SK-N-DZ (cell line): ENCODE measurements around the gene DNMBP.
A peak's percentile ranks its signal among the peaks of the same experiment; 100 is the strongest.
"Not testable (repeated sequence)": the region's sequence is repeated elsewhere in the genome, so short reads cannot be mapped to it uniquely, and the experiment has no call there.

Experiments used
- DNase-seq: peaks from one replicate; pipeline ENCODE4 v3.0.0-alpha.2; 2015; ENCODE audit warnings: low spot score

DNMBP gene

DNA sequence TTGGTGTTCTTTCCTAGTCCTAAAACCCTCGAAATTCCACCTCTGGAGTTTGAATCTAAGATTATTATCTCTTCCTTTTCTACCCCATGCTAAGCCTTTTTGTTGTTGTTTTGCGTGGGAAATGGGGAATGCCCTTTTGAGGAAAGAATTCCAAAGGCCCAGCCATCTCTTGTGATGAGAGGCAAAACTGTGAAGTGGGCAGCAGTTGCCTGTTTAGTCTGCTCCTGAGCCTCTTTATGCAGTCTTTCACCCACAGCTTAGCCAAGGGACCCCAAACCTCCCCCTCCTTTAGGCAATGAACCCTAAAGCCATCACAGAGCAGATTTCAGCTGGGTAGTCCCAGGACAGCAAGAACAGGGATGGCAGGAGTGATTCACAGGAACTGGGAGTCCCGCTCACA, 95.5 kb downstream of the DNMBP start:
- DNase-seq, result no peak

DNA sequence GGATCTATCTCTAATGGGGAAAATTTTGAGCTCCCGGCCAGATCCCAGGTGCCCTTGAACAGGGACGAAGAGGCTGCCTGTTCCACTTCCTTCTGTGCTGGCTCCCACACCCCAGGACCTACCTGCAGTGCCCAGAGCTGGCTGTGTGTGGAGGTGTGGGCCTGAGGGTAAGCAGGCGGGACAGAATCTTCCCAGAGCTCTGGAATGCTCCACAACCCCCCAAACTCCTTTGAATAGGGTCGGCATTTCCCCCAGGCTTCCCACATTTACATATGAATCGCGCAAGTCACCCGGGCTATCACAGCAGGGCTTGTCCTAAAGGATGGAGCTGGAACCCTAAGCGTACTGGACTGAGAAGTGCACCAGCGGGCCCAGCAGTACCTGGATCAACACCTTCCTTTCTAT, 95.9 kb downstream of the DNMBP start:
- DNase-seq, result no peak

DNA sequence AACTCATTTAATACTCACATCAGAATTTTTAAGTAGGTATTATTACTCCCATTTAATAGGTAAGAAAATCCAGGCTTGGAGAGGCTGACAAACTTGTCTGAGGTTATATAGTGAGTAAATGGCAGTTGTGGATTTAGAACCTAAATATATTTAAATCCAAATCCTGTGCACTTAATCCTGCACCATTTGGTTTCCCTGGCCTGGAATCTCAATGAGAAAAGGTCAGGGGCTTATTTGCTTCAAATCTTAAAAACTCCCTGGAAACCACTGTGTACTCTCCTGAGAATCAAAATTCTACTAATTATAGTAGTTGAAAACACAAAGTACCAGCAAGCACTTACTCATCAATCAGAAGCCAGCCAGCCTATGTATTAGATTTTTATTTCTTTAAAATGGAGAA, 97.7 kb downstream of the DNMBP start:
- DNase-seq, result no peak

DNA sequence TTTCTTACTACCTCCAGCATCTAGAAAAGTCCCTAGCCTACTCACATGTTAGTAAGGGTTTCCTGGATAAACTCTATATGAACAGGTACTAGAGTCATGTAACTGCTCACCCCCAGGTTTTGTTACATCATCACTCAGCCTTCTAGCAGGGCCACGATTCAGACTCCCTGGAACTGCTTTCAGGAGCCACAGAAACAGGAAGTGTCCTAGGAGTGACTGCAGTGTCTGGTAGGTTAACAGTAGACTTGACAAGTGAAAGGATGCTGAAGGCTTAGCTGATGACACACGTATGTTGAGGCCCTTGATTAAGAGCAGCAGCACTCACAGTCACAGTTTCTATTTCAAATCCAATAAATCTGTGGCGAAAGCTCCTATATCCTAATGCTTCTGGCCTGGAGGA, 101.2 kb downstream of the DNMBP start:
- DNase-seq, result no peak

DNA sequence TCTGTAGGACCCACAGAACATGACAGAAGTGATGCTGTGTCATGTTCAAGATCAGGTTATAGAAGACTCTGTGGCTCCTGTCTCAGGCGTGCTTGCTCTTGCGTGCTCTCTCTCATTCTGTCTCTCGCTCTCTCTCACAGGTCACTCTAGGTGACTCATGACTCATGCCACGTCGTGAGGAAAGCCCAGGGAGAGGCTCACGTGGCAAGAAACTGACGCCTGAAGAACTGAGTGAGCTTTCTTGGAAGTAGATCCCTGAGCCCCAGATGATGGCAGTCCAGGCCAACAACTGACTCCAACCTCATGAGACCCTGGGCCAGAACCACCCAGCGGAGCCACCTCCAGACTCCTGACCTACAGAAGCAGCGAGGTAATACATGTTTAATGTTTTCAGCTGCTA, 103.3 kb downstream of the DNMBP start:
- DNase-seq, result no peak

DNA sequence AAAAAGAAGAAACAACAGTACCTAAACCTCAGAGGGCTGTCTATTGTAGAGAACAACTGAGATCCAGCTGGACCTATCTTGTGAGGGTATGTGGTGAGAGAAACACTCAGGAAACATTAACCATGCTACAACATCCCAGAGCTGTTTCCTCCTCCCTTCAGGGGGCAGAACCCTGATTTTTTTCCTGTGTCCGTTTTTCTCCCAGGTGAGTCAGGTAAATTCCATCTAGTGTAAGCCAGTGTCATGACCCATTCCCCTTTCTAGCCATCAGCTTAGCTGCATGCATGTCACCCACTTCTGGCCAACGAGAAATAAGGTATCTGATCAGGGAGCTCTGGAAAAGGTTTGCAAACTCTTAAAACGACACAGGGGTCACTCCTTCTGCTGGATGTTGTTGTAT, 103.8 kb downstream of the DNMBP start:
- DNase-seq, result no peak

DNA sequence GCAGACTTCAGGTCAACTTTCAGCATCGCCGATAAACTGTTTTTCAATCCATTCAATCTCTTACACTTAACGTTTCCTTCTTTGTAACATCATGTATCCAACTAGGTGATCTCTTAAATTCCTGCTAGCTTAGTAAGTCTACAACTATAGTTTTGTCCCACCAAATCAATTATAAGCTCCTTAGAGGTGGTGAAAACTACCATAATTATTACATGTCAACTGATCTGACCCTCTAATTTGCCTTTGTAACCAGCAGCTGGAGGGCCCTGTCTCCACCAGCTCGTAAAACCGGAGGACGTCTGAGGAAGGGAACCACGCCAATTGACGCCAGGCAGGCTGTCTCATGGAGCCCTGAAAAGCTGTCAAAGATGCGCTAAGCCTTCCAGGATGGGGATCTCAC, 113.9 kb downstream of the DNMBP start:
- no peak for DNase-seq

DNA sequence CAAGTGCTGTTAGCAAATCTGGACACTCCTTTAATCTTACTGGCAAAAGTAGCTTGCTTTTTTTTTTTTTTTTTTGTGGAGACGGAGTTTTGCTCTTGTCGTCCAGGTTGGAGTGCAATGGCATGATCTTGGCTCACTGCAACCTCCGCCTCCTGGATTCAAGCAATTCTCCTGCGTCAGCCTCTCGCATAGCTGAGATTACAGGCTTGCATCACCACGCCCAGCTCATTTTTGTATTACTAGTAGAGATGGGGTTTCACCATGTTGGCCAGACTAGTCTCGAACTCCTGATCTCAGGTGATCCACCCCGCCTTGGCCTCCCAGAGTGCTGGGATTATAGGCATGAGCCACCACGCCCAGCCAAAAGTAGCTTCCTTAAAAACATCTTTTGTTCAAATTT, 114.7 kb downstream of the DNMBP start:
- not testable (repeated sequence) for DNase-seq

DNA sequence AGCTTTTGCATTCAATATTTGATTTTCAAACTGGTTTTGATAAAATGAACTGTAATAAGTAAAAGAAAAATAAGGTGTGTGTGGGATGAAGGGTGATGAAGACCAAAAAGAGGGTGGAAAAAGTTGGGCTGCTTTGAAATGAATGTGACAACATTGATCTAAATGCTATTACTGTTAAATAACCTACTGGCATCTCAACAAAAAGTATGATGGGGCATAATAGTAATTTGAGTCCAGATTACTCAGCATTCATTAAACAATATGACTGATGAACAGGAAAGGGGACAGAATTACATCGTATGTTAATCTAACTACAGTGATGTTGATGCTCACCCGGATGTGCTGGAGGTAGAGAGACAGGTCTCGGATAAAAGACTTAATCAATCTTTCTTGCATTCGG, 115.1 kb downstream of the DNMBP start:
- DNase-seq, result no peak

DNA sequence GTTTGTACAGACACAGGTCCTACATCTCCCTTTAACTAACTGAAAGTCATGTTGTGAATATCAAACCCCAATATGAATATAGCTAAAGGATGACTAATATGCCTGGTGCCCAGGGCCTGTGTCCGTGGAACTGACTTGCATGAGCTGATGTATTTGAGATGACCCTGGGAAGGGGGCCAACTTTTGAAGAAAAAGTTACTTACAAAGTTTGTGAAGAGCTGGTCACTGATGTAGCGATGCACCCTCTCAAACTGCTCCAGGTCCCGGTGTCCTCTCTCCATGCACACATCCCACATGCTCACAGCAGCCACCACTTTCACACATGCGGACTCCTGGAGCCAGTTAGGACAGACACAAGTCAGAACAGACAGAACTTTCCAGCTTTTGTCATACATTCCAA, 121.1 kb downstream of the DNMBP start:
- no peak for DNase-seq

DNA sequence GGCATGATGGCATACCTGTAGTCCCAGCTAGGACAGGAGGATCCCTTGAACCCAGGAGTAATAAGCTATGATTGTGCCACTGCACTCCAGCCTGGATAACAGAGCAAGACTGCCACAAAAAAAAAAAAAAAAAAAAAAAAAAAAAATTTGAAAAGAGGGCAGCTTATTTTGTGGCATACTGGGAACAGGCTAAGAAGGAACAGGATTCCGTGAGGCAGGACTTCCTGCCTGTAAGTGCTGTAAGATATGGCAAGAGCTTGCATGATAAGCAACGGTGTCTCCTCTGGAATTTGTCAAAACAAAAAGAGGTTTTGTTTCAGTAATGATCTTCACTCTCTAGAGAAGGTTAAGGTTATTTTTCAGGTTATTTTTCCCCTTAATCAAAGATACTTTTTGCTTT, 126.2 kb downstream of the DNMBP start:
- no peak for DNase-seq

DNA sequence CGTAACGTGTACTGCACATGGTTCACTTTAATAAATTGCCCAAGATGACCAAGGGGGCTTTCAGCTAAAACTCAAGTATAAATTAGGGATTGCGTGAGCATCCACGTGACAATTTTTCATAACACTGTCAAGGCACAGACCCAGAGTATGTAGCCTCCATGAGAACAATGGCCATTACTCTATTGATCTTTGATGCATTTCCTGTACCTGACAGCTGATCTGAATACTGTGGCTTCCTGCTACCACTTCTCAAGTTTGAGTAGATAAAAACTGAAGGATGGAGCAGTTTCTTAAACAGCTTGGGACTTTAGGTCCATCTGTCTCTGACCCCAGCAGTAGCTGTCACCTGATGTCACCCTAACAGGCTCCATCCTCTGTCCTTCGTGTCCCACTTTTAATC, 128.4 kb downstream of the DNMBP start:
- no peak for DNase-seq

DNA sequence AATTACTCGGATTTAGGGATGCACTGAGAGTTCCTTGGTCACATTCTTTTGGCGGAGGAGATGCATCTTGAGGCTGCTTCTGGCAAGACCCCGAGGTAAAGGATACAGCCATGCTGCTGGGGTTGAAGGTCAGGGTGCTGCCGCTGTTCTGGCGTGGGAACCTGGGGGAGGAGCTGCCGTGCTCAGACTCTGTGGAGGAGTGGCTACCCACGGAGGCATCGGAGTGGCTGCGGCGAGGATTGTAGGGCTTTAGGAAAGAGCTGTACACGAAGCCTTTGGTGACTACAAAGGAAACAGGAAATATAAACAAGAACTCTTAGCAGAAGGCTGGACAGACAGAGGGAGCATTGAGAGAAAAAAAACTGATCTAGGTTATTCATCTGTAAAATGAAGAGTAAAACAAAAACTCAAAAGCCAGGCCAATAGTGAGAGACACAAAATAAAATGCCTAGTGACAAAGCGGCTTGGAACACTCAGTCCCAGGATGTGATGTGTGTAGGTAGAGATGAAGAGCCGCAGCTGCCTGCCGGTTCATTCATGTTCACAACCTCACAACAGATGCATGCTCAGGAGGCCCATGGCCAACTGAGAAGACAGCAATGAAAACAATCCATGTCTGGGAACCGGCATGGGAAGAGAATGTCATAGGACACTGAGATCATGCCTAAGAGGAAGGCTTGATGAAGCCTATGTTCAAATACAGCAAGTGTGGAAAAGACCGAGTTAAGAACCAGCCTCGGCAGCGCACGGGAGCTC, 129.5 kb downstream of the DNMBP start:
- no peak for DNase-seq

DNA sequence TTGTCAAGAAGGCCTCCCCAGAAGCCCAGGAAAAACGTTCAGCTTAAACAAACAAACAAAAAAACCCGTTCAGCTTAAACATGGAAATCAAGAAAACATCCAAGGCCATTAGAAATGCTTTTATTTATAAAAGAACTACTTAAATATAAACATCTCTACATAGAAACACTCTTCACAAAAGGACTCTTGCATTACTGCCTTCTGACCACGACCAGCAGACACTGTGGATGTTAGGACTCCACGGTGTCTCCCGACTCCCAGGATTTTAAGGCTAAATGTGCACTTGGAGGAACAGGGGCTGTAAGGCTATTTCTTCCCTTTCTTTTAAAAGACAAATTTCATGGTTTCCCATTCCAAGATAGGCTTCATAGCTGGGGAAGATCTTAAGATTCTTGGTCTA, 134.3 kb downstream of the DNMBP start:
- DNase-seq, result no peak

DNA sequence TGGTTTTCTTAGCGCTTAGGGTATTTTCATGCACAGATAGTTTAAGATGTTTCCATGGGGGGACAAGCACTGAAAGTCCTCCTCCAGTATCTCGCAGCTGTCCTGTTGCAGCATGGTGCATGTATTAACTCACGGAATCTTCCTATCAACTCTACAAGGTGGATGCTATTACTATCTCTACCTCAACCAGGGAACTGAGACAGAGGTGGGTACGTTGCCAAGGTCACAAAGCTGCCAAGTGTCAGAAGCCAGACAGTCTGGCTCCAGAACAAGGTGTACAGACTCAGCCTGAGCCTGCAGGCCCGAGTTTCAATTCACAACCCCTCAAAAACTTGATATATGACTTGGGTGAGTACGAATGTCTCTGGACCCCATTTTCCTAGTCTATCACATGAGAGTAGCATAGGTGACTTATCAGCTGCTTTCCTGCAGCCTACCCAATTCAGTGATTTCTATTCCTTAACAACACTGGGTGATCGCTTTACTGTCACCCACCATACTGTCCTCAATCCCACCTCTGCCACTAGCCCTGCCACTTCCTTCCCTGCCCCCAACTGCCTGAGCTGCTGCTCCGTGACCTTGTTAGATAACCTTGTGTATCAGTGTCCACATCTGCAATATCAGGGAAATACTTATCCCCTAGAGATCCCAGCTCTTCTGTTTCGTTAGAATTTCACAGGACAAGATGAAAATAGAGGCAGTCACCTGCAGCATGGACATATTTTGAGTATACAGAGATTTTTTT, 135.2 kb downstream of the DNMBP start:
- no peak for DNase-seq

DNA sequence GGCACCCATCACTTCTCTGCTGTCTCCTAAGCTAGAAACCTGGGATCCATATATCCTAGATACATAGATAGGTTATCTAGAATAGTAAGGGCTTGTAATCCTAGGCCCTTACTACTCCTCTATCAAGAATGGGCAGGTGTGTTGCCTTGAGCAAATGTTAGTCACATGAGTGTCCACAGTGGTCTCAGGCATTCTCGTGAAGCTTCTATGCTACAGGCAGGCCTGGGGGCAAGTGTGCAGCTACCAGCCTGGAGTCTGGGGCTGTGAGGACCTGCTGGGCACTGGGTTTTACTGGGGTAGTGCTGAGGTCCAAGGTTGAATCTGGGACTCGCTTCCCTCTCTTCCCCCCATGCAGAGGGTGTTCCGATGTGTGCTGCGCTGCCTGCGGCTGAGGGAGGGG, 135.9 kb downstream of the DNMBP start:
- DNase-seq, result no peak

DNA sequence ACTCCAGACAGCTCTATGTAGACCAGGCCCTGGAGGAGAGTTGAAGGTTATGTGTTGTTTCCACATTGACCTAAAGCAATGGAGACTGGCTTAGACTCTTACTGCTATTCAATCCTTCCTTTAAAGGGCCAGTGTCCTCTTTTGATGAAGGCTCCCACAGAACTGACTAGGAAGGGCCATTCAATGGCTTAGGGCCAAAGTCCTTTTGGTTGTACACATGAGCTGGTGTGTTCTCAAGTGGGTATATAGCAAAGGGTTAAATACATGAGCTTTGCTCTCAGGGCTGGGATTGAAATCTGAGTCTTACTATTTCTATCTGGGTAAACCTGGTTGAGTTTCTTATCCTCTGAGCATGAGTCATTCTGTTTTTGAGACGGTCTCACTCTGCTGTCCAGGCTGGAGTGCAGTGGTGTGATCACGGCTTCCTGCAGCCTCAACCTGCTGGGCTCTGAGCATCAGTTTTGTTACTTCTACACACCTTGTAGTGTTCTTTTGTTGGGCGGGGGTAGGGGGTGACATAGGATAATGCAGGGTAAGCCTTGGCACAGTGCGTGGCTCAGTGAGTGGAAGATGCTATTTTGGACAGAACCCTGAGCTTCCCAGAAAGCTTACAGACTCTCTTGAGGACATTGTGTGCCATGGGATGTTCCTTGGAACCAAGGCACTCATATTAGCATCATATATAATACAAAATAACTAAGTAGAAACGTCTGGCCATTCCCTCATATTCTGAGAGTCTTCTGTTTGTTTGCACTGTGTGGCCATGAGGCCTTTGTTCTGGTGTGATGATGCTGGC, 137.2 kb downstream of the DNMBP start:
- DNase-seq, result no peak

DNA sequence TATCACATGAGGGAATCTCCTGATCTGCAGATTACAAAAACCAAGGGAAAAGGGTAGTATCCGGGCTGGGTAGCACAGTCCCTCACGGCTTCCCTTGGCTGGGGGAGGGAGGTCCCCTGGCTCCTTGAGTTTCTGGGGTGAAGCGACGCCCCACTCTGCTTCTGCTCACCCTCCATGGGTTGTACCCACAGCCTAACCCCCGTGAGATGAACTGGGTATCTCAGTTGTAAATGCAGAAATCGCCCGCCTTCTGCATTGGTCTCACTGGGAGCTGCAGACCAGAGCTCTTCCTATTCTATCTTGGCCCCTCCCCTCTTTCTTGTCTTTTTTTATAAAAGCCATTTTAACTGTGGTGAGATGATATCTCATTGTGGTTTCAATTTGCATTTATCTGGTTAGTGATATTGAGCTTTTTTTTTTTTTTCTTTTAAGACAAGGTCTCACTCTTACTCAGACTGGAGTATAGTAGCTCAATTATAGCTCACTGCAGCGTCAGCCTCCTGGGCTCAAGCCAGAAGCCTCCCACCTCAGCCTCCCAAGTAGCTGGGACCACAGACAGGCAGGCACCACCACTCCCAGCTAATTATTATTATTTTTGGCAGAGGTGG, 139.5 kb downstream of the DNMBP start:
- no peak for DNase-seq

DNA sequence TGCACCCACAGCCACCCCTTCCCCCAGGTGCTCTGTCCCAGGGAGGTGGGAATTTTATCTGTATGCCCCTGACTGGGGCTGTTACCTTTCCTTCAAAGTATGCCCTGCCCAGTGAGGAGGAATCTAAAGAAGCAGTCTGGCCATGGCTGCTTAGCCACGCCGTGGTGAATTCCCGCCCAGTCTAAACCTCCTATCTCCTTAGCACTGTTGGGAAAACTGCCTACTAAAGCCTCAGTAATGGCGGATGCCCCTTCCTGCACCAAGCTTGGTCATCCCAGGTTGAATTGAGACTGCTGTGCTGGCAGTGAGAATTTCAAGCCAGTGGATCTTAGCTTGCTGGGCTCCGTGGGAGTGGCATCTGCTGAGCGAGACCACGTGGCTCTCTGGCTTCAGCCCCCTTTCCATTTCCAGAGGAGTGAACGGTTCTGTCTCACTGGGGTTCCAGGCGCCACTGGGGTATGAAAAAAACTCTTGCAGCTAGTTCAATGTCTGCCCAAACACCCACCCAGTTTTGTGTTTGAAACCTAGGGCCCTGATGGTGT, 140.1 kb downstream of the DNMBP start:
- peak; percentile 48 for DNase-seq

DNA sequence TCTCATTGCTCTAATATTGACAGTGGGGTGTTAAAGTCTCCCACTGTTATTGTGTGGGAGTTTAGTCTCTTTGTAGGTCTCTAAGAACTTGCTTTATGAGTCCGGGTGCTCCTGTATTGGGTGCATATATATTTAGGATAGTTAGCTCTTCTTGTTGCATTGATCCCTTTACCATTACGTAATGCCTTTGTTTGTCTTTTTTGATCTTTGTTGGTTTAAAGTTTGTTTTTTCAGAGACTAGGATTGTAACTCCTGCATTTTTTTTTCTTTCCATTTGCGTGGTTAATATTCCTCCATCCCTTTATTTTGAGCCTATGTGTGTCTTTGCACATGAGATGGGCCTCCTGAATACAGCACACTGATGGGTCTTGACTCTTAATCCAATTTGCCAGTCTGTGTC, 142.5 kb downstream of the DNMBP start:
- DNase-seq, result not testable (repeated sequence)

DNA sequence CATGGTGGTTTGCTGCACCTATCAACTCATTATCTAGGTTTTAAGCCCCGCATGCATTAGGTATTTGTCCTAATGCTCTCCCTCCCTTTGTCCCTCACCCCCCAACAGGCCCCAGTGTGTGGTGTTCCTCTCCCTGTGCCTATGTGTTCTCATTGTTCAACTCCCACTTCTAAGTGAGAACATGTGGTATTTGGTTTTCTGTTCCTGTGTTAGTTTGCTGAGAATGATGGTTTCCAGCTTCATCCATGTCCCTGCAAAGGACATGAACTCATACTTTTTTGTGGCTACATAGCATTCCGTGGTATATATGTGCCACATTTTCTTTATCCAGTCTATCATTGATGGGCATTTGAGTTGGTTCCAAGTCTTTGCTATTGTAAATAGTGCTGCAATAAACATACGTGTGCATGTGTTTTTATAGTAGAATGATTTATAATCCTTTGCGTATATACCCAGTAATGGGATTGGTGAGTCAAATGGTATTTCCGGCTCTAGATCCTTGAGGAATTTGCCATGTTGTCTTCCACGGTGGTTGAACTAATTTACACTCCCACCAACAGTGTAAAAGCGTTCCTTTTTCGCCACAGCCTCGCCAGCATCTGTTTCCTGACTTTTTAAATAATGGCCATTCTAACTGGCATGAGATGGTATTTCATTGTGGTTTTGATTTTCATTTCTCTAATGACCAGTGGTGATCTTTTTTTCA, 146.1 kb downstream of the DNMBP start:
- DNase-seq, result not testable (repeated sequence)
